Liver (tissue), 3 donors: ENCODE measurements around the gene PRSS16.

Experiments used
- ATF3 ChIP-seq: IDR thresholded peaks from 2 replicates; pipeline ENCODE4 v1.6.1; 2016; ENCODE audit warnings: antibody characterized with exemption
- CTCF ChIP-seq: fragments of 150-350 bp; IDR thresholded peaks from 2 replicates; pipeline ENCODE4 v1.5.1; 2017; ENCODE audit warnings: improper control_type of control experiment, low read depth, low read length; ENCODE audit not compliant: missing input control
- EGR1 ChIP-seq, 2 donors: IDR thresholded peaks; 2 replicates each; pipeline ENCODE4 v1.6.1; 2016 to 2018; ENCODE audit warnings: antibody characterized with exemption in 2 of 2, low read depth in 2 of 2
- FOXA1 ChIP-seq: IDR thresholded peaks from 2 replicates; pipeline ENCODE4 v1.6.1; 2016; ENCODE audit warnings: antibody characterized with exemption
- RAD21 ChIP-seq, 2 donors: IDR thresholded peaks; 2 replicates each; pipeline ENCODE4 v1.6.1; 2016; ENCODE audit warnings: antibody characterized with exemption in 2 of 2, mild to moderate bottlenecking in 2 of 2
- REST ChIP-seq: IDR thresholded peaks from 2 replicates; pipeline ENCODE4 v1.6.1; 2016; ENCODE audit warnings: antibody characterized with exemption, mild to moderate bottlenecking
- SP1 ChIP-seq: IDR thresholded peaks from 2 replicates; pipeline ENCODE4 v1.6.1; 2018; ENCODE audit warnings: antibody characterized with exemption, mild to moderate bottlenecking
- YY1 ChIP-seq: IDR thresholded peaks from 2 replicates; pipeline ENCODE4 v1.6.1; 2016; ENCODE audit warnings: antibody characterized with exemption, mild to moderate bottlenecking
- donor health status: healthy.
- donor health status: healthy.

- TF ChIP-seq CTCF (no peak), ATF3 (no peak), RAD21 (IDR thresholded peaks at IDR 0.05) (no peak), EGR1 (IDR thresholded peaks at IDR 0.05; ENCODE audit: low read depth in 2 of 2) (no peak), FOXA1 (no peak), SP1 (no peak), YY1 (no peak), REST (no peak)
Measured at GRCh38 chr6:27260836-27261375, 13.4 kb downstream of the PRSS16 start.
